Lower leg skin (tissue), 4 donors: ENCODE measurements around the gene MYO15B. TPM values are rescaled to one million over a fixed set of nuclear protein-coding genes. Genes with fewer than 3 reads are reported as not detected.

Source experiments
- DNase-seq, 2 donors: peaks; one replicate each; pipeline ENCODE4 v3.0.0-alpha.2; 2019; ENCODE audit warnings: low spot score in 2 of 2
- H3K4me3 ChIP-seq: fragments of 200-600 bp; sonication (generic); 2 replicates; pipeline ENCODE4 v1.5.1; 2017; ENCODE audit warnings: mild to moderate bottlenecking, low read depth; ENCODE audit not compliant: poor library complexity, severe bottlenecking
- POLR2A ChIP-seq, 2 donors: fragments of 450-650 bp; IDR thresholded peaks; one replicate each; pipeline ENCODE4 v1.6.1; 2016 to 2017; ENCODE audit warnings: antibody characterized with exemption in 2 of 2, mild to moderate bottlenecking in 1 of 2, moderate library complexity in 1 of 2
- WGBS, 2 donors: methylation state at CpG; one replicate each; pipeline ENCODE4 v1.1.5; 2018; 5-methylcytosine and 5-hydroxymethylcytosine counted together
- intact Hi-C: fragments of 100-400 bp; cut with DNase I; formaldehyde crosslinking; loops from one replicate; pipeline ENCODE4 v1.15.0; 2023; ENCODE audit warnings: low total_unique reads
- total RNA-seq, 4 donors: library from RNA; depleted of rRNA; stranded (reverse); fragments of >200 nt; gene quantifications; one replicate each; pipeline ENCODE4 v1.1.0, GENCODE V29; 2016
- TF ChIP-seq, protein P1 (sequence below), 3 donors: fragments of 450-650 bp; IDR thresholded peaks; one replicate each; pipeline ENCODE4 v1.5.1; 2016; ENCODE audit warnings: antibody characterized with exemption in 3 of 3, mild to moderate bottlenecking in 3 of 3, moderate library complexity in 2 of 3

Gene MYO15B
- total RNA-seq, 4 donors from 2014 or later: 32.1 to 103 (median 38.9) TPM

DNA sequence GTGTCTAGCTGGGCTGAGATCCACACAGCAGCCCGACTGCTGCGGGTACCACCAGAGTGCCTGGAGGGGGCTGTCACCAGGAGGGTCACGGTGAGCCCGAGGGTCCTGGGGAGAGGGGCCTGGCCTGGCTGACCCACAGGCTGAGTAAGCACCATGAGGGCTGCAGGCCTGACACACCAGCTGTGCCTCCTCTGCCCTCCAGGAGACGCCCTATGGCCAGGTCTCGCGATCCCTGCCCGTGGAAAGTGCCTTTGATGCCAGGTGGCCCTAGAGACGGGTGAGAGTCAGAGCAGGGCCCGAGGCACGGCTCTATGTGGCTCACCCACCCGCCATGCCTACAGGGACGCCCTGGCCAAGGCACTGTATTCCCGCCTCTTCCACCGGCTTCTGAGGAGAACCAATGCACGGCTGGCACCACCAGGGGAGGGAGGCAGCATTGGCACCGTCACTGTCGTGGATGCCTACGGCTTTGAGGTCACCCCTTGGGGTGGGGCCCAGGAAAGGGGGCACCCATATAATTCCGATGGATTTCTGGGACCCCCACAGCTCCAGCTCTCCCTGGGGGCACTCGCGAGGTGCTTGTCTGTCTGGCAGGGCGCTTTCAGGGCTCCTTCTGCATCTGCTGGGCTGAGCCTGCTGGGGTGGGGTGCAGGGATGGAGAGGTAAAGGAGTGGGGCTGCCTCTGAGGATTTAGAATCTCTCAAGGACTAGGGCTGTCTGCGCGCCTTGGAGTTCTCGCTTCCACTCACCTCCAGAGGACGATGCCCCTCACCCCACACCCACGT is 7.1 kb downstream of the MYO15B start:
- 64 to 69% methylated on average over 23 to 28 of the region's 28 CpGs for WGBS, 2 donors
- DNase-seq: no peak
- H3K4me3 ChIP-seq: no peak overlapping the region
- TF ChIP-seq, protein P1, sequence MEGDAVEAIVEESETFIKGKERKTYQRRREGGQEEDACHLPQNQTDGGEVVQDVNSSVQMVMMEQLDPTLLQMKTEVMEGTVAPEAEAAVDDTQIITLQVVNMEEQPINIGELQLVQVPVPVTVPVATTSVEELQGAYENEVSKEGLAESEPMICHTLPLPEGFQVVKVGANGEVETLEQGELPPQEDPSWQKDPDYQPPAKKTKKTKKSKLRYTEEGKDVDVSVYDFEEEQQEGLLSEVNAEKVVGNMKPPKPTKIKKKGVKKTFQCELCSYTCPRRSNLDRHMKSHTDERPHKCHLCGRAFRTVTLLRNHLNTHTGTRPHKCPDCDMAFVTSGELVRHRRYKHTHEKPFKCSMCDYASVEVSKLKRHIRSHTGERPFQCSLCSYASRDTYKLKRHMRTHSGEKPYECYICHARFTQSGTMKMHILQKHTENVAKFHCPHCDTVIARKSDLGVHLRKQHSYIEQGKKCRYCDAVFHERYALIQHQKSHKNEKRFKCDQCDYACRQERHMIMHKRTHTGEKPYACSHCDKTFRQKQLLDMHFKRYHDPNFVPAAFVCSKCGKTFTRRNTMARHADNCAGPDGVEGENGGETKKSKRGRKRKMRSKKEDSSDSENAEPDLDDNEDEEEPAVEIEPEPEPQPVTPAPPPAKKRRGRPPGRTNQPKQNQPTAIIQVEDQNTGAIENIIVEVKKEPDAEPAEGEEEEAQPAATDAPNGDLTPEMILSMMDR (IDR thresholded peaks at IDR 0.05): no peak
- no peak for TF ChIP-seq POLR2A (IDR thresholded peaks at IDR 0.05)
- intact Hi-C loops: loop anchor here (5.0 kb wide), 1 partner anchor 167 kb away; no protein-coding TSS in a partner anchor

DNA sequence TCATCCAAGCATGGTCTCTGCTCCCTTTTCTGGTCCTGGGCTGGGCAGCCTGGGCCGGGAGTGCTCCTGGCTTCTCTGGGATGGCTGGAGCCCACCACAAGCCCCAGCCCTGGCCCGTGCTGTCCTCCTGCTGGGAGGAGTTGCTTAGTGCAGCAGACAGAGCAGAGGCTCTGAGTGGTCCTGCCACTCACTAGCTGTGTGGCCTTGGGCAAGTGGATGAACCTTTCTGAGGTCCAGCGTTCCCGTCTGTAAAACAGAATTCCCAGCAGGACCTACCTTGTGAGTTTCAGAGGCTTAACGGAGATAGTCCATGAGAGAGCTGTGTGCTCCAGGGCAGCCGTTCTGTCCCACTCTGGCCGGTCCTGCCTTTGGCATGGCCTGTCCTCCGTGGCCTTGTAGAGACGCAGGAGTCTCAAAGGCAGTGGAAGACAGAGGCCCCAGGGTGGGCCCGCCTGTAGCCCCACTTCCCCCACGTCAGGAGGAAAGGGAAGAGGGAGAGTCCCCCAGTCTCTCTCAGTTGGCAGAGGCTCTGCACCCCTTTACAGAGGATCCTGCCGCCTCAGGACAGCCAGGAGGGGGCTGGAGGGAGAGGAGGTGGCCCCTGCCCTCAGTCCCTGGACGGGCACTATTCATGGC is 7.8 kb downstream of the MYO15B start:
- intact Hi-C loops: no loop called here
- no peak overlapping the region for H3K4me3 ChIP-seq
- TF ChIP-seq POLR2A (IDR thresholded peaks at IDR 0.05): no peak
- TF ChIP-seq, protein P1 (IDR thresholded peaks at IDR 0.05): no peak
- WGBS, 2 donors: 81% methylated on average over 11 to 13 of the region's 13 CpGs
- no peak for DNase-seq

DNA sequence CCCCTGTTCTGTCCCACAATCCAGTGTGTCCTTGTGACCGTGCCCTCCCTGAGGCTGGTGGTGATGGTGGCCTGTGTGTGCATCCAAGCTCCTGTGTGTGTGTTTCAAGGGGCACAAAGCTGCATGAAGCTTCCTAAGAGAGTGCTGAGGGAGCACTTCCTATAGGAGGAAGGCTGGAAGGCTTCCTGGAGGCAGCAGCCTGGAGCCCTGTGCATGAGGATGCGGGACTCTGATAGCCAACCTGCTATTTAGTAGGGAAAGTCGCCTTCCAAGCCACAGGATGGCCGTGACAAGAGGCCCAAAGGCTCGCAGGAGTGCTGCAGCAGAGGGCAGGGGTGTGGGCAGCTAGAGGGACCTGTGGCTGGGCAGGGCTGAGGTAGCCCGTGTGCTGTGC is 8.3 kb downstream of the MYO15B start:
- TF ChIP-seq, protein P1 (IDR thresholded peaks at IDR 0.05): no peak
- TF ChIP-seq POLR2A (IDR thresholded peaks at IDR 0.05): no peak
- DNase-seq: no peak
- no peak overlapping the region for H3K4me3 ChIP-seq
- intact Hi-C loops: no loop called here
- WGBS, 2 donors: 85 to 95% methylated on average over 4 to 5 of the region's 6 CpGs

DNA sequence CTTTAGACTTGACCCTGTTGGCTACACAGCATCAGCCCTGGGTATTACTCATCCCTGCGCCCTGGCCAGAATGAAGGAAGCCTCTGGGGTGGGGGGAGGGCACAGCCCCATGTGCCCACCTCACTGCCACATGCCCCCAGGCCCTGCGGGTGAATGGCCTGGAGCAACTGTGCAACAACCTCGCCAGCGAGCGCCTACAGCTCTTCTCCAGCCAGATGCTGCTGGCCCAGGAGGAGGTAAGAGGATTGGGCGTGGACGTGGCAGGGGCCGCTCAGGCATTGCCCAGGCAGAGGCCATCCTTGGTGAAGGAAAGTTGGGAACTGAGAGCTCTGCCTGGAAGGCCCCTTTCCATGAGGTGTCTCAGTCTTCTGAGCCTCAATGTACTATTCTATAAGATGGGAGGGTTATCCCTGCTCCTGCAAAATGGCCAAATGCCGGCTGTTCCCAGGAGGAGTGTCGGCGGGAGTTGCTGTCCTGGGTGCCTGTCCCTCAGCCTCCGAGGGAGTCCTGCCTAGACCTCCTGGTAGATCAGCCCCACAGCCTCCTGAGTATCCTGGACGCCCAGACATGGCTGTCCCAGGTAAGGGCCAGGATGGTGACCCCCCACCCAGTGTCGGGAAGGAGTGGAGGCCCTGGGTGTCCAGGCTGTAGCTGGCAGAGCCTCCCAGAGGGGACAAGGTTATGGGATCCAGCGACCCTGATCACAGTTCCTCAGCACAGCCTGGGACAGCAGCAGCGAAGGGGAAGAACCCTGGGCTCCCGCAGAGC is 8.9 kb downstream of the MYO15B start:
- intact Hi-C loops: no loop called here
- no peak for DNase-seq
- 88 to 91% methylated on average over 12 to 15 of the region's 17 CpGs for whole genome bisulfite sequencing, 2 donors
- no peak overlapping the region for H3K4me3 ChIP-seq
- TF ChIP-seq, protein P1 (IDR thresholded peaks at IDR 0.05): no peak
- TF ChIP-seq POLR2A (IDR thresholded peaks at IDR 0.05): no peak

DNA sequence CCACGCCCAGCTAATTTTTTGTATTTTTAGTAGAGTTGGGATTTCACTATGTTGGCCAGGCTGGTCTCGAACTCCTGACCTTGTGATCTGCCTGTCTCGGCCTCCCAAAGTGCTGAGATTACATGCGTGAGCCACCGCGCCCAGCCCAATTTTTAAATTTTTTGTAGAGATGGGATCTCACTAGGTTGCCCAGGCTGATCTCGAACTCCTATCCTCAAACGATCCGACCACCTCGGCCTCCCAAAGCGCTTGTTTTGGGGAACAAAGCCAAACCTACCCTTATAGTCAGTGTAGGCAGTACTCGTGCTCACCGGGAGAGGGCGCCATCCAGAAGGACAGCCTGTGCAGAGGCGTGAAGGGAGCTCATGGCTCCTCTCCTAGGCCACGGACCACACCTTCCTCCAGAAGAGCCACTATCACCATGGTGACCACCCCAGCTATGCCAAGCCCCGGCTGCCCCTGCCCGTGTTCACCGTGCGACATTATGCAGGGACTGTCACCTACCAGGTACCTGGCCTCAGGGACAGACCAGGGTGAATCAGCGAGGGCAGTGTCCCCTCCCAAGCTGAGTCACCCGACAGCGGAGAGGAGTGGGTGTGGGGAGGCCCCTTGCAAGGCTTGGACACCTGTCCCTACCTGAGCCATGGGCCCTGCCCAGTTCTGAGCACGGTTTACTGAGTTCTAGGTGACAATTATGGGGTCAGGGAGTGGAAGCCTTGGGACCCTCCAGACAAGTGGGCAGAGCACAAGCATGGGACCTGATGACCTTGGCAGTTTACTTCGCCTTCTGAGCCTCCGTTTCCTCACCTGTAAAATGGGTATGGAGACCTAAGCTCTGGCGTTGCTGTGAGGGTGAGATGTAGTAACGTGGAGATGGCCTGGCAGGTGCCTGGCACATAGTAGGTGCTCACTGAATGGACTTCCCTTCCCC is 13.7 kb downstream of the MYO15B start:
- 59 to 68% methylated on average over 25 to 28 of the region's 28 CpGs for WGBS, 2 donors
- peak in 1 of 2 donors; percentile 36 for DNase-seq
- TF ChIP-seq, protein P1 (IDR thresholded peaks at IDR 0.05): peak in 1 of 3 donors; percentile 25
- no peak for TF ChIP-seq POLR2A (IDR thresholded peaks at IDR 0.05)
- intact Hi-C loops: loop anchor here (5.0 kb wide), 1 partner anchor 51 kb away; no protein-coding TSS in a partner anchor
- no peak overlapping the region for H3K4me3 ChIP-seq
